K562 (cell line): ENCODE measurements around the gene CLIP1. TPM values are rescaled to one million over a fixed set of nuclear protein-coding genes. Genes with fewer than 3 reads are reported as not detected.

Experiments used
- CEBPZ ChIP-seq: fragments of 150-350 bp; IDR thresholded peaks from 2 replicates; pipeline ENCODE4 v1.6.1; 2014; ENCODE audit warnings: low read depth, mild to moderate bottlenecking, low read length, borderline replicate concordance
- ELK3 ChIP-seq: fragments of 450-650 bp; formaldehyde crosslinking; IDR thresholded peaks from 2 replicates; pipeline ENCODE4 v1.4.0; 2020; ENCODE audit warnings: mild to moderate bottlenecking
- FIP1L1 ChIP-seq: fragments of 200-400 bp; formaldehyde crosslinking; IDR thresholded peaks from 2 replicates; pipeline ENCODE4 v1.6.1; 2018; ENCODE audit warnings: mild to moderate bottlenecking, low read depth, low read length; ENCODE audit not compliant: poor library complexity, severe bottlenecking
- HMGXB4 ChIP-seq: sonication (generic); formaldehyde crosslinking; IDR thresholded peaks from 2 replicates; pipeline ENCODE4 v1.8.1; 2023; ENCODE audit warnings: mild to moderate bottlenecking, missing genetic modification reagents
- MXD1 ChIP-seq: fragments of 250-450 bp; sonication (Bioruptor Pico); IDR thresholded peaks from 2 replicates; pipeline ENCODE4 v1.8.0; 2021; ENCODE audit warnings: borderline replicate concordance, mild to moderate bottlenecking, moderate library complexity; ENCODE audit not compliant: poor library complexity, severe bottlenecking
- MXI1 ChIP-seq: IDR thresholded peaks from 2 replicates; pipeline ENCODE4 v1.6.1; 2011; ENCODE audit warnings: low read depth, mild to moderate bottlenecking, improper control_type of control experiment, low read length
- NFIC ChIP-seq: fragments of 450-650 bp; IDR thresholded peaks from 2 replicates; pipeline ENCODE4 v1.6.1; 2017; ENCODE audit warnings: mild to moderate bottlenecking, inconsistent platforms
- RBM14 ChIP-seq: fragments of 200-400 bp; formaldehyde crosslinking; IDR thresholded peaks from 2 replicates; pipeline ENCODE4 v1.6.1; 2018; ENCODE audit warnings: low read depth, mild to moderate bottlenecking, low read length, moderate library complexity, borderline replicate concordance; ENCODE audit not compliant: insufficient read depth
- RERE ChIP-seq: sonication (generic); formaldehyde crosslinking; IDR thresholded peaks from 2 replicates; pipeline ENCODE4 v1.8.0; 2023; ENCODE audit warnings: missing genetic modification reagents, mild to moderate bottlenecking, borderline replicate concordance
- STAT5B ChIP-seq: fragments of 250-450 bp; sonication (Bioruptor Pico); IDR thresholded peaks from 2 replicates; pipeline ENCODE4 v1.8.0; 2021; ENCODE audit warnings: mild to moderate bottlenecking, inconsistent platforms
- TRIM28 ChIP-seq: fragments of 450-650 bp; IDR thresholded peaks from 2 replicates; pipeline ENCODE4 v1.6.1; 2017
- ZNF655 ChIP-seq: fragments of 250-450 bp; sonication (Bioruptor Pico); IDR thresholded peaks from 2 replicates; pipeline ENCODE4 v1.5.0; 2021
- polyA plus RNA-seq, 8 experiments: library from polyadenylated mRNA; depleted of rRNA in 4 of 8; stranded (reverse) in 5 of 8; unstranded in 3 of 8; fragments of >200 nt; fragmentation: Nextera tagmentation in 2 of 8; fragmentation: Illumina TruSeq in 1 of 8; extraction: Ambion mirVana in 2 of 8; extraction: Trizol in 1 of 8; gene quantifications; 2 replicates each; pipeline versions ENCODE4 v1.2.1 to v1.2.3, GENCODE V29; 2011 to 2014; ENCODE audit warnings: inconsistent platforms in 1 of 8, missing spikeins in 1 of 8
- total RNA-seq, 7 experiments: library from RNA; depleted of rRNA in 6 of 7; stranded (reverse); fragments of >200 nt in 6 of 7; fragmentation: Illumina TruSeq in 2 of 7; extraction: Trizol in 2 of 7; gene quantifications; 2 replicates each; pipeline versions ENCODE4 v1.2.1 to v1.2.3, GENCODE V29; 2011 to 2021; ENCODE audit warnings: low replicate concordance in 1 of 7

The CLIP1 gene
- total and polyA plus RNA-seq, 9 of the 15 experiments (the other 6 are each of a cell fraction or from before 2014, with no cell fraction given), result 5.8 to 33.9 (median 27.6) TPM

- TF ChIP-seq HMGXB4 (CRISPR knock-in tag), result no peak
- no peak for TF ChIP-seq TRIM28
- TF ChIP-seq ELK3 (CRISPR knock-in tag), result no peak
- no peak for TF ChIP-seq ZNF655
- TF ChIP-seq RBM14, result no peak
- TF ChIP-seq STAT5B, result no peak
- TF ChIP-seq FIP1L1, result no peak
- TF ChIP-seq RERE (CRISPR knock-in tag), result no peak
- TF ChIP-seq NFIC, result peak; percentile 53
- no peak for TF ChIP-seq CEBPZ
- TF ChIP-seq MXD1 (CRISPR knock-in tag), result no peak
- TF ChIP-seq MXI1, result no peak
These were observed 22.7 kb downstream of the CLIP1 start (continued) for GRCh38 chr12:122399592-122400373.
